Muscle layer of colon (tissue), 2 donors: ENCODE measurements around the gene ROBO2.

Source experiments
- H3K27ac ChIP-seq: one replicate; pipeline ENCODE4 v1.7.0; 2013; ENCODE audit warnings: low read depth, mild to moderate bottlenecking, low read length, moderate library complexity
- H3K27me3 ChIP-seq, 2 donors: one replicate each; pipeline ENCODE4 v1.7.0; 2013; ENCODE audit warnings: low read length in 2 of 2, mild to moderate bottlenecking in 2 of 2; ENCODE audit not compliant: insufficient read depth in 2 of 2, control insufficient read depth in 1 of 2
- H3K36me3 ChIP-seq: one replicate; pipeline ENCODE4 v1.7.0; 2013; ENCODE audit warnings: mild to moderate bottlenecking, low read length; ENCODE audit not compliant: insufficient read depth
- H3K4me1 ChIP-seq: one replicate; pipeline ENCODE4 v1.7.0; 2013; ENCODE audit warnings: mild to moderate bottlenecking, low read length; ENCODE audit not compliant: insufficient read depth
- H3K4me3 ChIP-seq, 2 donors: one replicate each; pipeline ENCODE4 v1.7.0; 2013; ENCODE audit warnings: low read length in 2 of 2, low read depth in 1 of 2, mild to moderate bottlenecking in 1 of 2, moderate library complexity in 1 of 2
- H3K9ac ChIP-seq: one replicate; pipeline ENCODE4 v1.7.0; 2013; ENCODE audit warnings: low read length
- H3K9me3 ChIP-seq: one replicate; pipeline ENCODE4 v1.7.0; 2013; ENCODE audit warnings: mild to moderate bottlenecking, low read length
- donor health status: abdominal sarcoma.
- donor health status: Adenocarcinoma of cecum.

ROBO2 gene

GRCh38 chr3:77271711-77272110 is 231.8 kb downstream of the ROBO2 start:
- Histone ChIP-seq H3K9ac (no peak overlapping the region), H3K27ac (no peak overlapping the region), H3K36me3 (no peaks in the 10 kb centered on the region), H3K9me3 (no peaks in the 10 kb centered on the region), H3K4me3 (no peak overlapping the region), H3K4me1 (no peaks in the 10 kb centered on the region), H3K27me3 (no peaks in the 10 kb centered on the region)

GRCh38 chr3:77279276-77279675 is 239.4 kb downstream of the ROBO2 start:
- Histone ChIP-seq H3K4me3 (no peak overlapping the region), H3K36me3 (no peaks in the 10 kb centered on the region), H3K9ac (no peak overlapping the region), H3K9me3 (no peaks in the 10 kb centered on the region), H3K27ac (no peak overlapping the region), H3K27me3 (no peaks in the 10 kb centered on the region), H3K4me1 (no peaks in the 10 kb centered on the region)

DNA sequence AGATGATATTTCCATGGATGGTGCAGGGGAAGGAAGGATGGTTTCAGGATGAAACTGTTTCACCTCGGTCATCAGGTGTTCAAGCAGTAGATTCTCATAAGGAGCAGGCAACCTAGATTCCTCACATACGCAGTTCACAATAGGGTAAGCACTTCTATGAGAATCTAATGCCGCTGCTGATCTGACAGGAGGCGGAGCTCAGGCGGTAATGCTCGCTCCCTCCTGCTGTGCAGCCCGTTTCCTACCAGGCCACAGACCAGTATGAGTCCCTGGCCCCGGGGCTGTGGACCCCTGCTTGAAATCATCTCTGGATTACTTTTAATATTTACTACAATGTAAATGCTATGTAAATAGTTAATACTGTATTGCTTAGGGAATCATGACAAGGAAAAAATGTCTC is 241.8 kb downstream of the ROBO2 start:
- no peak overlapping the region for H3K9ac ChIP-seq

GRCh38 chr3:77283108-77283507 is 243.2 kb downstream of the ROBO2 start:
- Histone ChIP-seq H3K27me3 (no peaks in the 10 kb centered on the region), H3K4me3 (no peak overlapping the region), H3K27ac (no peak overlapping the region), H3K36me3 (no peaks in the 10 kb centered on the region), H3K9ac (no peak overlapping the region), H3K9me3 (no peaks in the 10 kb centered on the region), H3K4me1 (no peaks in the 10 kb centered on the region)

More for the DNA sequence above, 241.8 kb downstream of the ROBO2 start:
- Histone ChIP-seq H3K27ac (no peak overlapping the region), H3K36me3 (no peaks in the 10 kb centered on the region), H3K4me3 (no peak overlapping the region), H3K4me1 (no peaks in the 10 kb centered on the region), H3K27me3 (no peaks in the 10 kb centered on the region), H3K9me3 (no peaks in the 10 kb centered on the region)

GRCh38 chr3:77288348-77288747 is 248.4 kb downstream of the ROBO2 start:
- H3K27ac ChIP-seq: no peak overlapping the region
- H3K36me3 ChIP-seq: no peaks in the 10 kb centered on the region
- no peaks in the 10 kb centered on the region for H3K9me3 ChIP-seq
- H3K9ac ChIP-seq: no peak overlapping the region
- H3K4me3 ChIP-seq: no peak overlapping the region
- no peaks in the 10 kb centered on the region for H3K4me1 ChIP-seq
- no peaks in the 10 kb centered on the region for H3K27me3 ChIP-seq

- H3K4me1 ChIP-seq: no peaks in the 10 kb centered on the region
- no peaks in the 10 kb centered on the region for H3K36me3 ChIP-seq
- no peak overlapping the region for H3K4me3 ChIP-seq
- no peak overlapping the region for H3K9ac ChIP-seq
- no peak overlapping the region for H3K27ac ChIP-seq
- no peaks in the 10 kb centered on the region for H3K27me3 ChIP-seq
- no peaks in the 10 kb centered on the region for H3K9me3 ChIP-seq
Observed at GRCh38 chr3:77296527-77296926, 256.6 kb downstream of the ROBO2 start.

DNA sequence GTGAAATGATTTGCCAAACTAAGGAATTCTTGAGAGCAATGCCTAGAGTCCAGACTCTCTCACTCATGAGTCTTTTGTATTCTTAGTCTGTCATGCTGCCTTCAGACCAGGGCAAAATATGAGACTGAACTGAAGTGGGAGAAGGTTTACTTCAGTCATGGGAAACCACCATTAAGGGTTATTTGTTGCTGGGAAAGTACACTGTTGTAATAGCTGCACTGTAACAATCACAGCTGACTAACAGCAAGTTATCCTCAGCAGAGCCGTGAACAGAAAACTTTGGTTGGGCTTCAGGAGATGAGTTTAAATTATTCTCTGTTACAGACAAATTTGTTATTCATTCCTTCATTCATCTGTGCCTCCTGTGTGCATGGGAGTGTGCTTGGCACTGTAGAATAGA is 258.5 kb downstream of the ROBO2 start:
- H3K27ac ChIP-seq: no peak overlapping the region
- no peaks in the 10 kb centered on the region for H3K9me3 ChIP-seq

DNA sequence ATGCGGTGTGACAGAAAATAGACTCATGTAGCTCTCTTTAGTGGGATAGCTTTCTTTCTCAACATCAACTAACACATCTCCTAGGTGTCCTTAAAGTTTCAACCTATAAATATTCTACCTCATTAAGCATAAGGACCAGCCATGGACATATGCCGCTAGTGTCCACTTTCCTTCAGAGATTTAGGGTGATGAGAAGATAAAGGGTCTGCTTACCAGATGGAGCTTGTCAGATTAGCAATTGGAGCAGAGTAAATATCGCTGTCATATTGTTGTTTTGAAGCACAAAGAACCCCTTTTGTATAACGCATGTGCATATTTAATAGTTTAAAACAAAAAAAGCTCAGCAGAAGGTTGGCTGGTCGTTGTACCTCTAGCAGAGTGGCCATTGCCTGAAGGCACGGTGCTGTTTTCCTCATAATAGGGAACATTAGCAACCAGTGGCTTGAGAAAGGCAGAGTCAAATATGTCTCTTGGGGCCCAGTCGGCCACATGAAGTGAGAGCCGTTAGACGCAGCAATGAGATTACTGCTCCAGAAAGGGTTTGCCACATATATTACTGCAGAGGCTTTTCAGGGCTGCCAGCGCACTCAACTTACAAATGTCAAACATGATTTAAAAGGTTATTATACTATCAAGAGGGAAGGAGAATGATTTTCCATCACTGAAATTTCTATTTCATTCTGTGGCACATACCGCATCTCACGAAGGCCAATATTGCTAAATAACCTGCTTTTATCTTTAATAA is 264.2 kb downstream of the ROBO2 start:
- H3K36me3 ChIP-seq: no peaks in the 10 kb centered on the region
- no peaks in the 10 kb centered on the region for H3K4me1 ChIP-seq
- H3K9me3 ChIP-seq: no peaks in the 10 kb centered on the region
- H3K27ac ChIP-seq: no peak overlapping the region
- no peak overlapping the region for H3K9ac ChIP-seq
- no peaks in the 10 kb centered on the region for H3K27me3 ChIP-seq
- no peak overlapping the region for H3K4me3 ChIP-seq

More for the DNA sequence above, 258.5 kb downstream of the ROBO2 start:
- Histone ChIP-seq H3K4me3 (no peak overlapping the region), H3K36me3 (no peaks in the 10 kb centered on the region), H3K4me1 (no peaks in the 10 kb centered on the region), H3K27me3 (no peaks in the 10 kb centered on the region), H3K9ac (no peak overlapping the region)

DNA sequence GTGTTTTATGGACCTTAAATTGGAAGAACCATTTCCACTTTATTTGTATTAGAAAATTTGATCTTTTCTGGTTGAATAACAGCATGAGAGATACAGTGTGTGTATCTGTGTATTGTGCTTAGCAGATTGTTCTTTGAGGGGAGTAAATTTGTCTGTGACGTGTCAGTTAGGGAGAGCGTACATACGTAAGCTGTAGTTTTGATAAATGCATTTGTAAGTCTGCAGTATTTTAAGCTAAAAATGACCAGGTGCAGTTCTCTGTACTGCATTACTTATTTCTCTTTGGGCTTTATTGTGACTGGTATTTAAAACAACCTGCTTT is 264.8 kb downstream of the ROBO2 start:
- Histone ChIP-seq H3K4me3 (no peak overlapping the region), H3K27ac (no peak overlapping the region), H3K4me1 (no peaks in the 10 kb centered on the region), H3K27me3 (no peaks in the 10 kb centered on the region), H3K9me3 (no peaks in the 10 kb centered on the region), H3K9ac (no peak overlapping the region), H3K36me3 (no peaks in the 10 kb centered on the region)

GRCh38 chr3:77309460-77309859 is 269.6 kb downstream of the ROBO2 start:
- no peaks in the 10 kb centered on the region for H3K27me3 ChIP-seq
- H3K4me3 ChIP-seq: no peak overlapping the region
- H3K27ac ChIP-seq: no peak overlapping the region
- no peaks in the 10 kb centered on the region for H3K9me3 ChIP-seq
- H3K36me3 ChIP-seq: no peaks in the 10 kb centered on the region
- H3K4me1 ChIP-seq: no peaks in the 10 kb centered on the region
- no peak overlapping the region for H3K9ac ChIP-seq

GRCh38 chr3:77313843-77314242 is 273.9 kb downstream of the ROBO2 start:
- no peaks in the 10 kb centered on the region for H3K4me1 ChIP-seq
- no peak overlapping the region for H3K9ac ChIP-seq
- no peaks in the 10 kb centered on the region for H3K36me3 ChIP-seq
- no peak overlapping the region for H3K4me3 ChIP-seq
- no peaks in the 10 kb centered on the region for H3K9me3 ChIP-seq
- H3K27ac ChIP-seq: no peak overlapping the region
- no peaks in the 10 kb centered on the region for H3K27me3 ChIP-seq

- no peak overlapping the region for H3K27ac ChIP-seq
- H3K4me3 ChIP-seq: no peak overlapping the region
- no peaks in the 10 kb centered on the region for H3K27me3 ChIP-seq
- no peaks in the 10 kb centered on the region for H3K9me3 ChIP-seq
- no peaks in the 10 kb centered on the region for H3K36me3 ChIP-seq
- H3K9ac ChIP-seq: no peak overlapping the region
- no peaks in the 10 kb centered on the region for H3K4me1 ChIP-seq
Observed at GRCh38 chr3:77319711-77320110, 279.8 kb downstream of the ROBO2 start.
